ENCODE data around the gene TBC1D19.

TBC1D19 gene

GRCh38 chr4:26803211-26803861 lies 219.5 kb downstream of the TBC1D19 start:
- Histone ChIP-seq H2AFZ (no peak overlapping the region), H3K4me3 (ENCODE audit: low read depth, low read length) (no peak overlapping the region), H3K9me3 (ENCODE audit: control insufficient read depth, low read length) (no peaks in the 10 kb centered on the region), H3K4me1 (no peaks in the 10 kb centered on the region), H3K27ac (no peak overlapping the region), H3K79me2 (no peaks in the 10 kb centered on the region), H3K36me3 (ENCODE audit: control insufficient read depth, insufficient read depth, low read length) (no peaks in the 10 kb centered on the region), H3K4me2 (ENCODE audit: low read length) (no peak overlapping the region), H3K9ac (no peak overlapping the region), H3K27me3 (ENCODE audit: control insufficient read depth, insufficient read depth, low read length) (no peaks in the 10 kb centered on the region)
- TF ChIP-seq CTCF (IDR thresholded peaks at IDR 0.05): no peak

- Histone ChIP-seq H3K4me2 (ENCODE audit: low read length) (no peak overlapping the region), H3K9me3 (ENCODE audit: control insufficient read depth, low read length) (no peaks in the 10 kb centered on the region), H2AFZ (no peak overlapping the region), H3K9ac (no peak overlapping the region), H3K27me3 (ENCODE audit: control insufficient read depth, insufficient read depth, low read length) (no peaks in the 10 kb centered on the region), H3K36me3 (ENCODE audit: control insufficient read depth, insufficient read depth, low read length) (no peaks in the 10 kb centered on the region), H3K79me2 (no peaks in the 10 kb centered on the region), H3K4me3 (ENCODE audit: low read depth, low read length) (no peak overlapping the region), H3K27ac (no peak overlapping the region), H3K4me1 (no peaks in the 10 kb centered on the region)
- TF ChIP-seq CTCF (IDR thresholded peaks at IDR 0.05): no peak
Observed at GRCh38 chr4:26804451-26804850, 220.6 kb downstream of the TBC1D19 start.

GRCh38 chr4:26804925-26805324 lies 221.0 kb downstream of the TBC1D19 start:
- H3K9me3 ChIP-seq (ENCODE audit: control insufficient read depth, low read length): no peaks in the 10 kb centered on the region
- no peak overlapping the region for H2AFZ ChIP-seq
- no peaks in the 10 kb centered on the region for H3K36me3 ChIP-seq (ENCODE audit: control insufficient read depth, insufficient read depth, low read length)
- no peak overlapping the region for H3K27ac ChIP-seq
- no peak overlapping the region for H3K9ac ChIP-seq
- TF ChIP-seq CTCF (IDR thresholded peaks at IDR 0.05): no peak
- no peaks in the 10 kb centered on the region for H3K4me1 ChIP-seq
- H3K27me3 ChIP-seq (ENCODE audit: control insufficient read depth, insufficient read depth, low read length): no peaks in the 10 kb centered on the region
- H3K79me2 ChIP-seq: no peaks in the 10 kb centered on the region
- H3K4me3 ChIP-seq (ENCODE audit: low read depth, low read length): no peak overlapping the region
- no peak overlapping the region for H3K4me2 ChIP-seq (ENCODE audit: low read length)
